K562 (cell line): ENCODE data around the gene GAPVD1. TPM values are rescaled to one million over a fixed set of nuclear protein-coding genes. Genes with fewer than 3 reads are reported as not detected.

Source experiments
- ATAC-seq: fragments of 200-7000 bp; cut with Tn5 transposase; 3 replicates; pipeline ENCODE4 v1.9.1; 2020; ENCODE audit warnings: moderate library complexity
- BruUV-seq: library from RNA; stranded (reverse); fragments of 400-500 nt; replicated peaks from 2 replicates; lab custom pipeline; 2021; lab: Mats Ljungman, UMichigan
- CTCF ChIA-PET: fragments of 300-600 bp; formaldehyde crosslinking; extraction: SDS; loops from one replicate; lab custom pipeline; 2021; ENCODE audit warnings: low intra/inter-chr PET ratio; lab: Yijun Ruan, JAX
- POLR2A ChIA-PET: fragments of 300-600, 350-650 bp; sonication (Branson Sonifier 250); formaldehyde crosslinking; extraction: SDS; loops from one replicate; lab custom pipeline; 2021; ENCODE audit warnings: antibody characterized with exemption, inconsistent platforms; lab: Yijun Ruan, JAX
- DNase-seq, 4 experiments: peaks; one replicate each; pipeline versions ENCODE4 v3.0.0 to v3.0.0-alpha.2; 2011 to 2018; ENCODE audit warnings: low spot score in 3 of 4, mixed read lengths in 3 of 4; ENCODE audit errors: extremely low read depth in 1 of 4
- FAIRE-seq: peaks from 2 replicates; lab custom pipeline; 2011; peaks lifted over from hg19 to GRCh38; lab: Jason Lieb, UNC
- H2AFZ ChIP-seq: 2 replicates; pipeline ENCODE4 v1.6.0; 2011; ENCODE audit warnings: low read depth, low read length, control low read depth, inconsistent platforms
- H3K27ac ChIP-seq: fragments of 200-600 bp; 3 replicates; pipeline ENCODE4 v1.8.0; 2011; ENCODE audit warnings: low read depth, mild to moderate bottlenecking, control low read depth, inconsistent platforms, low read length, moderate library complexity, mixed read lengths; ENCODE audit errors: extremely low read depth
- H3K27me3 ChIP-seq, 2 experiments: fragments of 300-600 bp in 1 of 2; 2 replicates in 1 of 2; 3 replicates in 1 of 2; pipeline versions ENCODE4 v1.6.0 to v1.8.0; 2011; ENCODE audit warnings: inconsistent platforms in 2 of 2, low read length in 2 of 2, mild to moderate bottlenecking in 1 of 2, mixed read lengths in 1 of 2, moderate library complexity in 1 of 2; ENCODE audit not compliant: control insufficient read depth in 2 of 2, insufficient read depth in 2 of 2
- H3K36me3 ChIP-seq: fragments of 300-600 bp; 3 replicates; pipeline ENCODE4 v1.8.0; 2011; ENCODE audit warnings: mild to moderate bottlenecking, low read length, inconsistent platforms; ENCODE audit not compliant: control insufficient read depth, insufficient read depth
- H3K4me1 ChIP-seq, 2 experiments: fragments of 200-600 bp in 1 of 2; replicated peaks in 1 of 2; 2 replicates in 1 of 2; 3 replicates in 1 of 2; pipeline versions ENCODE4 v1.5.1 to v1.8.0; 2011; ENCODE audit warnings: inconsistent platforms in 2 of 2, low read length in 2 of 2, mild to moderate bottlenecking in 1 of 2, mixed read lengths in 1 of 2, moderate library complexity in 1 of 2; ENCODE audit not compliant: control insufficient read depth in 2 of 2, insufficient read depth in 2 of 2
- H3K4me2 ChIP-seq: 2 replicates; pipeline ENCODE4 v1.6.1; 2011; ENCODE audit warnings: low read length, control low read depth, inconsistent platforms, mixed read lengths; ENCODE audit not compliant: insufficient read depth
- H3K4me3 ChIP-seq: fragments of 200-600 bp; sonication (generic), shearing (Covaris generic); 2 replicates; pipeline ENCODE4 v1.5.1; 2016; ENCODE audit warnings: control low read depth, inconsistent platforms
- H3K79me2 ChIP-seq: fragments of 200-600 bp; 3 replicates; pipeline ENCODE4 v1.8.0; 2011; ENCODE audit warnings: low read length, inconsistent platforms; ENCODE audit not compliant: control insufficient read depth, insufficient read depth
- H3K9ac ChIP-seq, 2 experiments: 2 replicates each; pipeline versions ENCODE4 v1.6.0 to v1.6.1; 2011; ENCODE audit warnings: low read depth in 2 of 2, low read length in 2 of 2, control low read depth in 1 of 2, inconsistent platforms in 1 of 2, mild to moderate bottlenecking in 1 of 2, mixed read lengths in 1 of 2; ENCODE audit not compliant: insufficient read depth in 1 of 2
- H3K9me1 ChIP-seq: one replicate; pipeline ENCODE4 v1.6.0; 2011; ENCODE audit warnings: inconsistent platforms, mild to moderate bottlenecking, low read length, moderate library complexity; ENCODE audit not compliant: control insufficient read depth, insufficient read depth
- H3K9me3 ChIP-seq: replicated peaks from 2 replicates; pipeline ENCODE4 v1.5.1; 2011; ENCODE audit warnings: low read depth, low read length, inconsistent platforms; ENCODE audit not compliant: control insufficient read depth, insufficient read depth
- H4K20me1 ChIP-seq: replicated peaks from 2 replicates; pipeline ENCODE4 v1.6.1; 2011; ENCODE audit warnings: low read length, inconsistent platforms, mixed read lengths; ENCODE audit not compliant: control insufficient read depth, insufficient read depth
- CREB1 ChIP-seq, 2 experiments: sonication (generic) in 1 of 2; formaldehyde crosslinking in 1 of 2; IDR thresholded peaks; 2 replicates each; pipeline versions ENCODE4 v1.6.1 to v1.8.0; 2012 to 2022; ENCODE audit warnings: inconsistent platforms in 1 of 2, mild to moderate bottlenecking in 1 of 2, missing genetic modification reagents in 1 of 2, moderate library complexity in 1 of 2
- MCM7 ChIP-seq, 2 experiments: fragments of 450-650 bp; IDR thresholded peaks; 2 replicates each; pipeline ENCODE4 v1.6.1; 2016 to 2018
- NCOA2 ChIP-seq, 2 experiments: fragments of 450-650 bp; IDR thresholded peaks; 2 replicates each; pipeline ENCODE4 v1.6.1; 2018; ENCODE audit warnings: mild to moderate bottlenecking in 2 of 2, moderate library complexity in 1 of 2; ENCODE audit not compliant: partially characterized antibody in 2 of 2
- PYGO2 ChIP-seq: fragments of 450-650 bp; IDR thresholded peaks from 2 replicates; pipeline ENCODE4 v1.6.1; 2016; ENCODE audit warnings: mild to moderate bottlenecking, missing genetic modification characterization, moderate library complexity, missing compliant biosample characterization
- RAD21 ChIP-seq, 2 experiments: fragments of 250-450 bp in 1 of 2; fragments of 450-650 bp in 1 of 2; sonication (Bioruptor Pico) in 1 of 2; formaldehyde crosslinking in 1 of 2; IDR thresholded peaks in 1 of 2; conservative IDR thresholded peaks in 1 of 2; 2 replicates each; pipeline versions ENCODE4 v1.4.0 to v1.8.0; 2020 to 2022; ENCODE audit warnings: mild to moderate bottlenecking in 2 of 2, moderate library complexity in 1 of 2
- RBM25 ChIP-seq: fragments of 200-400 bp; formaldehyde crosslinking; IDR thresholded peaks from 2 replicates; pipeline ENCODE4 v1.6.1; 2018; ENCODE audit warnings: low read length, low read depth, moderate library complexity; ENCODE audit not compliant: severe bottlenecking
- STAG1 ChIP-seq: sonication (generic); formaldehyde crosslinking; IDR thresholded peaks from 2 replicates; pipeline ENCODE4 v1.5.0; 2020; ENCODE audit warnings: missing genetic modification reagents, borderline replicate concordance
- THAP7 ChIP-seq: fragments of 250-450 bp; sonication (Bioruptor Pico); IDR thresholded peaks from 2 replicates; pipeline ENCODE4 v1.5.0; 2021
- XRCC5 ChIP-seq: fragments of 200-400 bp; formaldehyde crosslinking; IDR thresholded peaks from 2 replicates; pipeline ENCODE4 v1.6.1; 2017; ENCODE audit warnings: low read depth, mild to moderate bottlenecking, low read length
- ZNF184 ChIP-seq: sonication (generic); formaldehyde crosslinking; IDR thresholded peaks from 2 replicates; pipeline ENCODE4 v1.5.0; 2020; ENCODE audit warnings: missing genetic modification reagents
- ZNF696 ChIP-seq: fragments of 250-450 bp; sonication (Bioruptor Pico); conservative IDR thresholded peaks from 2 replicates; pipeline ENCODE4 v1.4.0; 2020; ENCODE audit warnings: mild to moderate bottlenecking, moderate library complexity
- WGBS: fragments of 100-300 bp; shearing (Covaris generic); methylation state at CpG from one replicate; pipeline ENCODE4 v1.1.6; 2016; ENCODE audit warnings: low coverage, mixed read lengths; ENCODE audit not compliant: insufficient coverage; ENCODE audit errors: missing lambda C conversion rate; 5-methylcytosine and 5-hydroxymethylcytosine counted together
- in situ Hi-C: fragments of 300-500 bp; cut with MboI; formaldehyde crosslinking; loops from 4 replicates; pipeline ENCODE4 v1.15.0; 2018; ENCODE audit warnings: inconsistent platforms, mixed read lengths
- intact Hi-C: fragments of 100-400 bp; cut with micrococcal nuclease; formaldehyde crosslinking; loops from 2 replicates; pipeline ENCODE4 v1.14.2; 2022
- polyA plus RNA-seq, 8 experiments: library from polyadenylated mRNA; depleted of rRNA in 4 of 8; stranded (reverse) in 5 of 8; unstranded in 3 of 8; fragments of >200 nt; fragmentation: Nextera tagmentation in 2 of 8; fragmentation: Illumina TruSeq in 1 of 8; extraction: Ambion mirVana in 2 of 8; extraction: Trizol in 1 of 8; gene quantifications; 2 replicates each; pipeline versions ENCODE4 v1.2.1 to v1.2.3, GENCODE V29; 2011 to 2014; ENCODE audit warnings: inconsistent platforms in 1 of 8, missing spikeins in 1 of 8
- total RNA-seq, 7 experiments: library from RNA; depleted of rRNA in 6 of 7; stranded (reverse); fragments of >200 nt in 6 of 7; fragmentation: Illumina TruSeq in 2 of 7; extraction: Trizol in 2 of 7; gene quantifications; 2 replicates each; pipeline versions ENCODE4 v1.2.1 to v1.2.3, GENCODE V29; 2011 to 2021; ENCODE audit warnings: low replicate concordance in 1 of 7

GAPVD1 gene
- total and polyA plus RNA-seq, 9 of the 15 experiments (the other 6 are each of a cell fraction or from before 2014, with no cell fraction given), result 9.5 to 66.1 (median 45.5) TPM

GRCh38 chr9:125338929-125339328 lies 77.3 kb downstream of the GAPVD1 start:
- intact Hi-C loops (loop anchor here (5.0 kb wide), 1 partner anchor 77 kb away; the partner anchor contains the start of gene GAPVD1), in situ Hi-C loops (no loop called here)
- DNase-seq (no peak), ATAC-seq (no peak), FAIRE-seq (no peak)
- peaks cover 78% of the 10 kb centered on the region for H3K36me3 ChIP-seq
- ChIA-PET CTCF (no interaction called here), POLR2A (no interaction called here)
- no TSS peak for BruUV-seq
- H2AFZ ChIP-seq, result no peak overlapping the region
- no peaks in the 10 kb centered on the region for H3K79me2 ChIP-seq
- no peaks in the 10 kb centered on the region for H3K4me1 ChIP-seq
- no peak overlapping the region for H3K4me3 ChIP-seq
- no peaks in the 10 kb centered on the region for H3K27me3 ChIP-seq
- whole genome bisulfite sequencing, result 61% methylated on average over 3 of the region's 3 CpGs
- TF ChIP-seq XRCC5 (no peak), THAP7 (CRISPR knock-in tag) (no peak), PYGO2 (tag) (no peak), CREB1 (IDR thresholded peaks at IDR 0.05) (no peak), CREB1 (CRISPR knock-in tag; IDR thresholded peaks at IDR 0.05) (no peak), ZNF184 (CRISPR knock-in tag) (no peak), ZNF696 (CRISPR knock-in tag) (no peak), RBM25 (no peak), NCOA2 (IDR thresholded peaks at IDR 0.05; ENCODE audit: partially characterized antibody in 2 of 2) (no peak), STAG1 (CRISPR knock-in tag) (no peak), MCM7 (IDR thresholded peaks at IDR 0.05) (no peak), RAD21 (CRISPR knock-in tag; conservative IDR thresholded peaks at IDR 0.05 in 1 of 2, IDR thresholded peaks at IDR 0.05 in 1 of 2) (no peak)
- no peak overlapping the region for H3K9ac ChIP-seq
- no peaks in the 10 kb centered on the region for H3K9me1 ChIP-seq
- no peaks in the 10 kb centered on the region for H4K20me1 ChIP-seq
- no peak overlapping the region for H3K27ac ChIP-seq
- H3K4me2 ChIP-seq, result no peak overlapping the region
- H3K9me3 ChIP-seq, result no peaks in the 10 kb centered on the region
